Gastroesophageal sphincter (tissue), 4 donors: ENCODE data around the gene ARID2. TPM values are rescaled to one million over a fixed set of nuclear protein-coding genes. Genes with fewer than 3 reads are reported as not detected.

ENCODE experiments used
- ATAC-seq: fragments of 150-250 bp; one replicate; pipeline ENCODE4 v1.9.1; 2016; ENCODE audit warnings: mild to moderate bottlenecking, moderate library complexity
- H3K27ac ChIP-seq, 4 donors: fragments of 200-600 bp; sonication (generic) in 3 of 4; 1 replicate in 3 of 4; 2 replicates in 1 of 4; pipeline ENCODE4 v1.5.1; 2016 to 2019
- H3K27me3 ChIP-seq: fragments of 200-600 bp; sonication (generic); one replicate; pipeline ENCODE4 v1.5.1; 2019
- H3K36me3 ChIP-seq, 2 donors: fragments of 200-600 bp; sonication (generic); one replicate each; pipeline ENCODE4 v1.5.1; 2019; ENCODE audit warnings: control low read depth in 1 of 2
- H3K4me1 ChIP-seq, 3 donors: fragments of 200-600 bp; sonication (generic); 1 replicate in 2 of 3; 2 replicates in 1 of 3; pipeline ENCODE4 v1.5.1; 2016 to 2019; ENCODE audit warnings: control low read depth in 2 of 3
- H3K4me3 ChIP-seq, 2 donors: fragments of 200-600 bp; sonication (generic); one replicate each; pipeline ENCODE4 v1.5.1; 2019; ENCODE audit warnings: mild to moderate bottlenecking in 1 of 2, moderate library complexity in 1 of 2
- H3K9me3 ChIP-seq, 3 donors: fragments of 200-600 bp; sonication (generic); one replicate each; pipeline ENCODE4 v1.5.1; 2017 to 2019; ENCODE audit warnings: control low read depth in 2 of 3
- CTCF ChIP-seq, 4 experiments: fragments of 200-600 bp in 2 of 4; fragments of 450-650 bp in 2 of 4; sonication (generic) in 1 of 4; IDR thresholded peaks; one replicate each; pipeline ENCODE4 v1.5.1; 2017 to 2019; ENCODE audit warnings: antibody characterized with exemption in 4 of 4, mild to moderate bottlenecking in 2 of 4, moderate library complexity in 2 of 4
- EP300 ChIP-seq: sonication (generic); formaldehyde crosslinking; IDR thresholded peaks from one replicate; pipeline ENCODE4 v1.6.1; 2017; ENCODE audit warnings: antibody characterized with exemption, mild to moderate bottlenecking
- POLR2A ChIP-seq, 2 donors: fragments of 450-650 bp; IDR thresholded peaks; one replicate each; pipeline ENCODE4 v1.6.1; 2017; ENCODE audit warnings: antibody characterized with exemption in 2 of 2, mild to moderate bottlenecking in 2 of 2, moderate library complexity in 1 of 2
- POLR2AphosphoS5 ChIP-seq: sonication (generic); formaldehyde crosslinking; IDR thresholded peaks from one replicate; pipeline ENCODE4 v1.6.1; 2017; ENCODE audit warnings: antibody characterized with exemption
- WGBS, 2 donors: methylation state at CpG; one replicate each; pipeline ENCODE4 v1.1.5; 2018; ENCODE audit warnings: low coverage in 1 of 2; 5-methylcytosine and 5-hydroxymethylcytosine counted together
- total RNA-seq, 4 donors: library from RNA; depleted of rRNA; stranded (reverse); fragments of >200 nt; gene quantifications; one replicate each; pipeline ENCODE4 v1.1.0, GENCODE V29; 2016

ARID2 gene
- total RNA-seq, 4 donors from 2014 or later = 28.9 to 49.0 (median 32.1) TPM

- Histone ChIP-seq H3K4me3 (no peak overlapping the region), H3K4me1 (peaks cover 0 to 73% (median 2%) of the 10 kb centered on the region in 3 donors), H3K27ac (peak overlapping the region in 3 of 4 donors; percentile 55 to 75 (median 71)), H3K9me3 (no peaks in the 10 kb centered on the region), H3K36me3 (no peaks in the 10 kb centered on the region), H3K27me3 (no peaks in the 10 kb centered on the region)
- TF ChIP-seq POLR2A (IDR thresholded peaks at IDR 0.05) (no peak), POLR2AphosphoS5 (no peak), CTCF (IDR thresholded peaks at IDR 0.05) (no peak), EP300 (no peak)
- no peak for ATAC-seq
- 26 to 67% methylated on average over 2 of the region's 3 CpGs for WGBS, 2 donors
Observed at GRCh38 chr12:45756666-45757065, 27.2 kb downstream of the ARID2 start.

DNA sequence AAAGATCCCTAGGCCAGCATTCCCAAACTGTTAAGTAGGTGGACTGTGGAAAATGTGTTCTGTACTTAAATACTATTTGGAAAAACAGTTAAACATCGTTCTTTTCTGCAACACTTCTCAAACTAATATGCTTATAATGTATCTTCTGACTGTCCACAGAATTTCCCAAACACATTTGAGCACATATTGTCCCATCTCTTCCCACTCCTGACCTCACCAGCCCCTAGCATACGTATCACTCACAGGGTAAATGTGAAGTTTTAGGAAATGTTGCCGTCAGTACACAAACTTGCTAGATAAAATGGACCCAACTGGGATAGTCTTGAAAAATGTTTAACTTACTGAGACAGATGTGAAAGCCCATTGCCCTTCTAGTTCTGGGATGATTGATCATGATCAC lies 27.7 kb downstream of the ARID2 start:
- Histone ChIP-seq H3K36me3 (no peaks in the 10 kb centered on the region), H3K4me1 (peaks cover 2 to 75% (median 2%) of the 10 kb centered on the region in 3 donors), H3K27ac (peak overlapping the region in 3 of 4 donors; percentile 55 to 75 (median 71)), H3K4me3 (no peak overlapping the region), H3K27me3 (no peaks in the 10 kb centered on the region), H3K9me3 (no peaks in the 10 kb centered on the region)
- 16 to 43% methylated on average over 2 to 3 of the region's 3 CpGs for WGBS, 2 donors
- ATAC-seq = peak; percentile 36
- TF ChIP-seq POLR2A (IDR thresholded peaks at IDR 0.05) (no peak), EP300 (peak; percentile 42), POLR2AphosphoS5 (peak; percentile 90)

GRCh38 chr12:45760333-45760732 lies 30.8 kb downstream of the ARID2 start:
- H3K9me3 ChIP-seq = no peaks in the 10 kb centered on the region
- TF ChIP-seq POLR2AphosphoS5 = no peak
- no peak for TF ChIP-seq POLR2A (IDR thresholded peaks at IDR 0.05)
- no peak for TF ChIP-seq CTCF (IDR thresholded peaks at IDR 0.05)
- TF ChIP-seq EP300 = no peak
- ATAC-seq = no peak
- H3K27ac ChIP-seq = peak overlapping the region in 1 of 4 donors; percentile 47
- no peak overlapping the region for H3K4me3 ChIP-seq
- no peaks in the 10 kb centered on the region for H3K27me3 ChIP-seq
- 81 to 93% methylated on average over 4 of the region's 4 CpGs for WGBS, 2 donors
- H3K4me1 ChIP-seq = peaks cover 2 to 80% (median 4%) of the 10 kb centered on the region in 3 donors
- no peaks in the 10 kb centered on the region for H3K36me3 ChIP-seq

GRCh38 chr12:45762185-45763110 lies 32.9 kb downstream of the ARID2 start:
- Histone ChIP-seq H3K4me3 (no peak overlapping the region), H3K27ac (peak overlapping the region in 1 of 4 donors; percentile 47), H3K27me3 (no peaks in the 10 kb centered on the region), H3K4me1 (peaks cover 2 to 60% (median 4%) of the 10 kb centered on the region in 3 donors), H3K36me3 (no peaks in the 10 kb centered on the region), H3K9me3 (no peaks in the 10 kb centered on the region)
- 38 to 44% methylated on average over 3 of the region's 3 CpGs for WGBS, 2 donors
- TF ChIP-seq EP300 = no peak
- peak; percentile 34 to 64 (median 47) for TF ChIP-seq CTCF (IDR thresholded peaks at IDR 0.05)
- ATAC-seq = no peak

- WGBS, 2 donors = 87 to 95% methylated on average over 3 to 4 of the region's 4 CpGs
- TF ChIP-seq EP300 = no peak
- no peak for TF ChIP-seq POLR2AphosphoS5
- no peak for TF ChIP-seq CTCF (IDR thresholded peaks at IDR 0.05)
- no peak for TF ChIP-seq POLR2A (IDR thresholded peaks at IDR 0.05)
- Histone ChIP-seq H3K4me3 (no peak overlapping the region), H3K9me3 (no peaks in the 10 kb centered on the region), H3K27me3 (no peaks in the 10 kb centered on the region), H3K36me3 (no peaks in the 10 kb centered on the region), H3K27ac (peak overlapping the region in 1 of 4 donors; percentile 47), H3K4me1 (peaks cover 0 to 56% (median 4%) of the 10 kb centered on the region in 3 donors)
- ATAC-seq = no peak
Observed at GRCh38 chr12:45763381-45763780, 33.9 kb downstream of the ARID2 start.
